ENCODE data around the gene PEPD.

PEPD gene

GRCh38 chr19:33510462-33511194 lies 11.0 kb downstream of the PEPD start:
- DNase-seq: no peak

- DNase-seq: no peak
These were observed 11.8 kb downstream of the PEPD start for GRCh38 chr19:33509774-33510173.

GRCh38 chr19:33508941-33509614 lies 12.5 kb downstream of the PEPD start:
- DNase-seq: no peak

- no peak for DNase-seq
These were observed 13.2 kb downstream of the PEPD start for GRCh38 chr19:33508431-33508830.

- DNase-seq: no peak
These were observed 13.6 kb downstream of the PEPD start for GRCh38 chr19:33508009-33508408.

GRCh38 chr19:33507021-33507956 lies 14.3 kb downstream of the PEPD start:
- DNase-seq: no peak

- no peak for DNase-seq
These were observed 15.1 kb downstream of the PEPD start for GRCh38 chr19:33506498-33506897.

- DNase-seq: no peak
These were observed 15.8 kb downstream of the PEPD start for GRCh38 chr19:33505823-33506222.

- no peak for DNase-seq
These were observed 16.4 kb downstream of the PEPD start for GRCh38 chr19:33505148-33505547.

- no peak for DNase-seq
These were observed 17.5 kb downstream of the PEPD start for GRCh38 chr19:33504058-33504444.

- DNase-seq: no peak
These were observed 18.0 kb downstream of the PEPD start for GRCh38 chr19:33503433-33504057.

- DNase-seq: no peak
These were observed 18.6 kb downstream of the PEPD start for GRCh38 chr19:33503030-33503429.

GRCh38 chr19:33502521-33502920 lies 19.1 kb downstream of the PEPD start:
- DNase-seq: no peak

- no peak for DNase-seq
These were observed 19.8 kb downstream of the PEPD start for GRCh38 chr19:33501693-33502356.

GRCh38 chr19:33500991-33501390 lies 20.6 kb downstream of the PEPD start:
- DNase-seq: no peak

- DNase-seq: no peak
These were observed 21.0 kb downstream of the PEPD start for GRCh38 chr19:33500586-33500985.

GRCh38 chr19:33499671-33500506 lies 21.7 kb downstream of the PEPD start:
- DNase-seq: no peak

GRCh38 chr19:33499248-33499647 lies 22.3 kb downstream of the PEPD start:
- no peak for DNase-seq

- no peak for DNase-seq
These were observed 23.1 kb downstream of the PEPD start for GRCh38 chr19:33498391-33499000.

- DNase-seq: no peak
These were observed 23.8 kb downstream of the PEPD start for GRCh38 chr19:33497778-33498175.

- DNase-seq: no peak
These were observed 24.3 kb downstream of the PEPD start for GRCh38 chr19:33497131-33497777.

All from NCI-H345 (cell line).